Measurements from ENCODE around the gene TOX4. TPM values are rescaled to one million over a fixed set of nuclear protein-coding genes. Genes with fewer than 3 reads are reported as not detected.

TOX4 gene
- total RNA-seq (2012; rRNA removed) (26.7 and 31.7 TPM in 2 replicates), polyA plus RNA-seq (2012; rRNA removed) (56.6 and 71.8 TPM in 2 replicates), Bru-seq, nascent RNA (percentile 82 among the genes with signal in this experiment), BruChase-seq, experiment 1, labeled RNA remaining after a 6-hour chase (percentile 87 among the genes with signal in this experiment), BruChase-seq, experiment 2, labeled RNA remaining after a 2-hour chase (percentile 83 among the genes with signal in this experiment)
- polyA plus RNA-seq (2012; cell fraction: cytosol; rRNA removed), result 16.9 and 26.5 TPM in 2 replicates
- 52.6 and 68.4 TPM in 2 replicates for polyA plus RNA-seq (2012; cell fraction: nucleus; rRNA removed; ENCODE audit: low replicate concordance)
- long read RNA-seq, full-length matches to known transcripts, result 13 of 49 reads
- long read RNA-seq, partial matches to known transcripts, result 24 of 49 reads
- long read RNA-seq, other reads (novel, unspliced or antisense), result 12 of 49 reads

- Histone ChIP-seq H3K4me3 (ENCODE audit: insufficient read depth, low read depth, low read length) (peak within 1 kb of the TSS; percentile 90), H4K5ac (ENCODE audit: low read depth, low read length) (peak within 1 kb of the TSS; percentile 93), H4K20me1 (ENCODE audit: insufficient read depth, low read length) (no peaks in the 10 kb centered on the region), H2BK15ac (ENCODE audit: low read depth, low read length) (peak within 1 kb of the TSS; percentile 53; the same call in 1 of the 3 replicates), H3K14ac (replicated peaks; ENCODE audit: low read depth, low read length) (peak within 1 kb of the TSS; percentile 84), H2BK20ac (ENCODE audit: low read depth, low read length) (no peak within 1 kb of the TSS; the same call in 1 of the 2 replicates), H3K23ac (ENCODE audit: low read depth, low read length) (peak within 1 kb of the TSS; percentile 73), H2BK5ac (ENCODE audit: low read depth, low read length, poor library complexity, severe bottlenecking) (peak within 1 kb of the TSS; percentile 82), H3K4ac (ENCODE audit: low read depth, low read length) (peak within 1 kb of the TSS; percentile 93), H2AK9ac (replicated peaks; ENCODE audit: low read depth, low read length, poor library complexity) (peak within 1 kb of the TSS; percentile 90), H3K4me1 (ENCODE audit: control insufficient read depth, insufficient read depth, low read length) (no peaks in the 10 kb centered on the region; the same call in 1 of the 2 replicates), H3K18ac (ENCODE audit: low read depth, low read length) (peak within 1 kb of the TSS; percentile 82), H4K91ac (ENCODE audit: insufficient read depth, low read depth, low read length) (peak within 1 kb of the TSS; percentile 89), H3K9me3 (ENCODE audit: control insufficient read depth, insufficient read depth, low read length) (no peaks in the 10 kb centered on the region), H3K9me1 (ENCODE audit: insufficient read depth, low read length) (no peaks in the 10 kb centered on the region), H2AK5ac (ENCODE audit: low read depth, low read length) (0 out of 2 replicates have a peak within 1 kb of the TSS, but pooled peaks have one; percentile 40), H3K4me2 (ENCODE audit: low read depth, low read length) (peak within 1 kb of the TSS; percentile 96), H3K27ac (ENCODE audit: insufficient read depth, low read length) (peak within 1 kb of the TSS; percentile 90), H3K27me3 (ENCODE audit: control insufficient read depth, insufficient read depth, low read length) (no peaks in the 10 kb centered on the region), H4K8ac (ENCODE audit: low read depth in 2 of 2, low read length in 2 of 2) (peak within 1 kb of the TSS; percentile 87 to 98; a peak in 3 of 4 replicates), H2AFZ (replicated peaks; ENCODE audit: low read length, poor library complexity) (peak within 1 kb of the TSS; percentile 95), H2BK120ac (ENCODE audit: low read depth, low read length) (peak within 1 kb of the TSS; percentile 79), H3K36me3 (ENCODE audit: control insufficient read depth, insufficient read depth, low read length) (peaks cover 5% of the 10 kb centered on the region), H3K79me1 (ENCODE audit: low read depth in 1 of 2, low read length in 2 of 2) (peaks cover 8 to 34% of the 10 kb centered on the region in 2 experiments), H3K9ac (ENCODE audit: low read depth, low read length) (peak within 1 kb of the TSS; percentile 90), H3K56ac (ENCODE audit: extremely low read depth, insufficient read depth, low read length) (peak within 1 kb of the TSS; percentile 80)
- intact Hi-C loops (cut with micrococcal nuclease), result loop anchor here (1.0 to 2.0 kb wide), 3 partner anchors 21 to 80 kb away; partner anchors contain the start of gene CHD8
- peak; percentile 100 for ATAC-seq (ENCODE audit: low read depth)
- BruUV-seq (replicated peaks), result no TSS peak
- TF ChIP-seq NFE2L2 (IDR thresholded peaks at IDR 0.05; ENCODE audit: low read depth, low read length) (no peak), MAFK (IDR thresholded peaks at IDR 0.05; ENCODE audit: low read depth, low read length) (no peak), RCOR1 (IDR thresholded peaks at IDR 0.05; ENCODE audit: insufficient replicate concordance, low read length) (peak; percentile 64), FOS (IDR thresholded peaks at IDR 0.05; ENCODE audit: low read depth, low read length) (no peak), CTCF (conservative IDR thresholded peaks at IDR 0.05; ENCODE audit: low read depth, low read length) (peak; percentile 100; the same call in 1 of the 2 replicates), RAD21 (IDR thresholded peaks at IDR 0.05; ENCODE audit: low read length) (peak; percentile 53; the same call in 1 of the 2 replicates), RFX5 (IDR thresholded peaks at IDR 0.05; ENCODE audit: low read depth, low read length) (no peak), SMC3 (IDR thresholded peaks at IDR 0.05; ENCODE audit: low read depth, low read length) (peak; percentile 58), CHD1 (IDR thresholded peaks at IDR 0.05; ENCODE audit: low read depth, low read length) (peak; percentile 82; the same call in 1 of the 2 replicates), BHLHE40 (IDR thresholded peaks at IDR 0.05; ENCODE audit: low read depth, low read length) (no peak), CEBPB (IDR thresholded peaks at IDR 0.05; ENCODE audit: low read depth, low read length) (no peak), MAZ (IDR thresholded peaks at IDR 0.05; ENCODE audit: borderline replicate concordance, low read depth, low read length) (peak; percentile 91; the same call in 1 of the 2 replicates), POLR2A (IDR thresholded peaks at IDR 0.05; ENCODE audit: low read depth, low read length) (peak; percentile 95), MXI1 (IDR thresholded peaks at IDR 0.05; ENCODE audit: borderline replicate concordance, low read depth, low read length) (0 out of 2 replicates have a peak, but pooled peaks have one; percentile 21)
- POLR2A ChIA-PET (ENCODE audit: unreplicated experiment), result interaction anchor here (0.6 kb wide), 1 partner anchor 24 kb away, joined by 3 read pairs; no protein-coding TSS in a partner anchor
- CTCF ChIA-PET, result interaction anchor here (1.5 to 2.7 kb wide), 2 partner anchors 21 to 40 kb away, joined by 3 to 10 read pairs; no protein-coding TSS in a partner anchor
- WGBS, 2 experiments (ENCODE audit: extremely low coverage in 2 of 2, insufficient read length in 1 of 2), result 0% methylated on average over 5 of the region's 49 CpGs; no CpG with 5 or more reads in 1 of the 2 experiments
- dilution Hi-C loops (cut with HindIII; ENCODE audit: low sequenced_read_pairs, unreplicated experiment), result no loop called here
- peak; percentile 99 for DNase-seq
- in situ Hi-C loops (cut with MboI; ENCODE audit: low sequenced_read_pairs), result no loop called here
Observed at GRCh38 chr14:21476925-21477681, at the start of gene TOX4, which contains the start of gene RAB2B. TSS of gene TOX4 (plus strand) at chr14:21477195. CDS start at chr14:21477279, 84 bp downstream. TSS of gene RAB2B (minus strand) at chr14:21476959. CDS start at chr14:21476872, 87 bp downstream.

Measured in IMR-90 (cell line).